CD4-positive, alpha-beta T cell (primary cell): ENCODE data around the gene RAD51B. TPM values are rescaled to one million over a fixed set of nuclear protein-coding genes. Genes with fewer than 3 reads are reported as not detected.

Experiments
- ATAC-seq: fragments of 200-7000 bp; cut with Tn5 transposase; one replicate; pipeline ENCODE4 v1.10.0; 2022; ENCODE audit warnings: mild to moderate bottlenecking; ENCODE audit not compliant: poor library complexity
- CTCF ChIA-PET: fragments of 350-600 bp; sonication (Branson Sonifier 250); formaldehyde crosslinking; loops from one replicate; lab custom pipeline; 2021; ENCODE audit warnings: antibody characterized with exemption, inconsistent platforms; lab: Charles Lee
- POLR2A ChIA-PET: fragments of 350-600 bp; sonication (Branson Sonifier 250); formaldehyde crosslinking; loops from one replicate; lab custom pipeline; 2021; ENCODE audit warnings: antibody characterized with exemption, inconsistent platforms; lab: Charles Lee
- DNase-seq, 14 experiments: peaks; one replicate each; pipeline ENCODE4 v3.0.0-alpha.2; 2013 to 2020; ENCODE audit warnings: mixed read lengths in 2 of 14
- H3K27ac ChIP-seq, 2 donors: one replicate each; pipeline versions ENCODE4 v1.5.1 to v1.7.0; 2013; ENCODE audit warnings: low read length in 2 of 2, low read depth in 1 of 2, mild to moderate bottlenecking in 1 of 2
- H3K27me3 ChIP-seq, 2 experiments: 1 replicate in 1 of 2; 2 replicates in 1 of 2; pipeline versions ENCODE4 v1.6.1 to v1.7.0; 2013; ENCODE audit warnings: low read length in 2 of 2, control low read depth in 1 of 2, mild to moderate bottlenecking in 1 of 2, moderate library complexity in 1 of 2; ENCODE audit not compliant: insufficient read depth in 2 of 2, control insufficient read depth in 1 of 2
- H3K36me3 ChIP-seq: one replicate; pipeline ENCODE4 v1.6.1; 2013; ENCODE audit warnings: low read length, control low read depth; ENCODE audit not compliant: insufficient read depth
- H3K4me1 ChIP-seq: one replicate; pipeline ENCODE4 v1.6.1; 2013; ENCODE audit warnings: low read length, control low read depth; ENCODE audit not compliant: insufficient read depth
- H3K4me3 ChIP-seq: one replicate; pipeline ENCODE4 v1.5.1; 2013; ENCODE audit warnings: mild to moderate bottlenecking, low read length, moderate library complexity
- H3K9me3 ChIP-seq, 2 experiments: 1 replicate in 1 of 2; 2 replicates in 1 of 2; pipeline versions ENCODE4 v1.6.1 to v1.7.0; 2013; ENCODE audit warnings: low read length in 2 of 2, mild to moderate bottlenecking in 2 of 2, control low read depth in 1 of 2, moderate library complexity in 1 of 2; ENCODE audit not compliant: control insufficient read depth in 1 of 2, insufficient read depth in 1 of 2
- H3K27ac Mint-ChIP-seq: one replicate; pipeline ENCODE4 v1.8.0; 2020; ENCODE audit warnings: mixed read lengths
- H3K27me3 Mint-ChIP-seq: one replicate; pipeline ENCODE4 v1.8.0; 2021; ENCODE audit warnings: mixed read lengths
- H3K36me3 Mint-ChIP-seq: one replicate; pipeline ENCODE4 v1.8.0; 2021; ENCODE audit warnings: low read depth, mixed read lengths
- H3K4me1 Mint-ChIP-seq: one replicate; pipeline ENCODE4 v1.8.0; 2021; ENCODE audit warnings: low read depth, mixed read lengths
- H3K4me3 Mint-ChIP-seq: one replicate; pipeline ENCODE4 v1.8.0; 2020; ENCODE audit warnings: mild to moderate bottlenecking, mixed read lengths
- H3K9me3 Mint-ChIP-seq: one replicate; pipeline ENCODE4 v1.8.0; 2020; ENCODE audit warnings: mixed read lengths
- CTCF ChIP-seq: fragments of 200-600 bp; IDR thresholded peaks from one replicate; pipeline ENCODE4 v1.8.0; 2022; ENCODE audit warnings: antibody characterized with exemption, mild to moderate bottlenecking
- intact Hi-C, 2 experiments: fragments of 100-400 bp; cut with DNase I in 1 of 2; cut with micrococcal nuclease in 1 of 2; formaldehyde crosslinking; loops; one replicate each; pipeline versions ENCODE4 v1.15.1 to v1.9.0; 2023 to 2025; cut with DNase I, micrococcal nuclease
- total RNA-seq, 174 experiments: library from RNA in 2 of 174; stranded (reverse) in 2 of 174; gene quantifications; one replicate each; pipeline ENCODE4 v1.2.3 and lab custom pipeline; 2021 to 2026

RAD51B gene
- total RNA-seq, 2 experiments from 2014 or later = 18.4 to 20.0 TPM

- H3K4me1 Mint-ChIP-seq = peaks cover under 1% of the 10 kb centered on the region
- H3K36me3 Mint-ChIP-seq = no peaks in the 10 kb centered on the region
- no peak for TF ChIP-seq CTCF
- no peaks in the 10 kb centered on the region for H3K36me3 ChIP-seq
- H3K27ac ChIP-seq = no peak overlapping the region
- intact Hi-C loops = no loop called here
- no peak overlapping the region for H3K4me3 Mint-ChIP-seq
- DNase-seq = no peak
- ChIA-PET CTCF (interaction anchor here (1.2 kb wide), 1 partner anchor 508 kb away, joined by 6 read pairs; no protein-coding TSS in a partner anchor), POLR2A (interaction anchor here (0.7 kb wide), 1 partner anchor 42 kb away, joined by 3 read pairs; no protein-coding TSS in a partner anchor)
- no peaks in the 10 kb centered on the region for H3K27me3 Mint-ChIP-seq
- ATAC-seq = no peak
- H3K27ac Mint-ChIP-seq = no peak overlapping the region
- no peaks in the 10 kb centered on the region for H3K9me3 ChIP-seq
- no peaks in the 10 kb centered on the region for H3K9me3 Mint-ChIP-seq
- no peak overlapping the region for H3K4me3 ChIP-seq
- no peaks in the 10 kb centered on the region for H3K4me1 ChIP-seq
- no peaks in the 10 kb centered on the region for H3K27me3 ChIP-seq
Observed at GRCh38 chr14:68336165-68336564, 516.6 kb downstream of the RAD51B start.

- Histone ChIP-seq H3K36me3 (no peaks in the 10 kb centered on the region), H3K4me3 (no peak overlapping the region), H3K27ac (no peak overlapping the region), H3K27me3 (no peaks in the 10 kb centered on the region), H3K9me3 (no peaks in the 10 kb centered on the region), H3K4me1 (peaks cover 6% of the 10 kb centered on the region)
- H3K4me3 Mint-ChIP-seq = no peak overlapping the region
- H3K4me1 Mint-ChIP-seq = peaks cover 12% of the 10 kb centered on the region
- intact Hi-C loops = no loop called here
- no peak for TF ChIP-seq CTCF
- no peak overlapping the region for H3K27ac Mint-ChIP-seq
- ChIA-PET CTCF (no interaction called here), POLR2A (interaction anchor here (0.6 kb wide), 1 partner anchor 361 kb away, joined by 3 read pairs; no protein-coding TSS in a partner anchor)
- DNase-seq (no peak), ATAC-seq (no peak)
- H3K36me3 Mint-ChIP-seq = no peaks in the 10 kb centered on the region
- no peaks in the 10 kb centered on the region for H3K9me3 Mint-ChIP-seq
- H3K27me3 Mint-ChIP-seq = no peaks in the 10 kb centered on the region
Observed at GRCh38 chr14:68337279-68337678, 517.7 kb downstream of the RAD51B start.

GRCh38 chr14:68340262-68340661 lies 520.7 kb downstream of the RAD51B start:
- TF ChIP-seq CTCF = no peak
- H3K36me3 Mint-ChIP-seq = no peaks in the 10 kb centered on the region
- no peak overlapping the region for H3K4me3 ChIP-seq
- H3K27ac Mint-ChIP-seq = no peak overlapping the region
- H3K4me1 Mint-ChIP-seq = peaks cover 26% of the 10 kb centered on the region
- no peaks in the 10 kb centered on the region for H3K27me3 Mint-ChIP-seq
- no peaks in the 10 kb centered on the region for H3K36me3 ChIP-seq
- no peak for ATAC-seq
- H3K27me3 ChIP-seq = no peaks in the 10 kb centered on the region
- peaks cover 13% of the 10 kb centered on the region for H3K4me1 ChIP-seq
- DNase-seq = no peak
- H3K27ac ChIP-seq = no peak overlapping the region
- ChIA-PET POLR2A (no interaction called here), CTCF (no interaction called here)
- H3K9me3 Mint-ChIP-seq = no peaks in the 10 kb centered on the region
- intact Hi-C loops = no loop called here
- no peak overlapping the region for H3K4me3 Mint-ChIP-seq
- H3K9me3 ChIP-seq = no peaks in the 10 kb centered on the region
